UCSD-AML1 (cell line): ENCODE data around the gene CGN.

Experiments
- DNase-seq: peaks from one replicate; lab custom pipeline; 2025; ENCODE audit not compliant: unreplicated experiment; lab: John Stamatoyannopoulos, UW

CGN gene

GRCh38 chr1:151523326-151523725 lies 12.1 kb downstream of the CGN start:
- no peak for DNase-seq

DNA sequence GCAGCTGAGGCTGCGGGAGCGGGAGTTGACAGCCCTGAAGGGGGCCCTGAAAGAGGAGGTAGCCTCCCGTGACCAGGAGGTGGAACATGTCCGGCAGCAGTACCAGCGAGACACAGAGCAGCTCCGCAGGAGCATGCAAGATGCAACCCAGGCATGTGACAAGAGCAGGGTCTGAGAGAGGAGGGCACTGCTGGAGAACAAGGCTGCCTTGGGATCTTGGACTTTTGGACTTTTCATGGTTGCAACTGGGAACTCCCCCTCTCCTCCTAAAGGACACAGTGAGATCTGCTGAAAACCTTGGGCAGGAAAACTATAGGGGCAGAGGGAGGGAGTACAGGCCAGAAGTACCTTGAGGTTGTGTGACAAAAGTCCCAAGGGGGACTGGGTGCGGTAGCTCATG lies 13.5 kb downstream of the CGN start:
- DNase-seq = no peak

DNA sequence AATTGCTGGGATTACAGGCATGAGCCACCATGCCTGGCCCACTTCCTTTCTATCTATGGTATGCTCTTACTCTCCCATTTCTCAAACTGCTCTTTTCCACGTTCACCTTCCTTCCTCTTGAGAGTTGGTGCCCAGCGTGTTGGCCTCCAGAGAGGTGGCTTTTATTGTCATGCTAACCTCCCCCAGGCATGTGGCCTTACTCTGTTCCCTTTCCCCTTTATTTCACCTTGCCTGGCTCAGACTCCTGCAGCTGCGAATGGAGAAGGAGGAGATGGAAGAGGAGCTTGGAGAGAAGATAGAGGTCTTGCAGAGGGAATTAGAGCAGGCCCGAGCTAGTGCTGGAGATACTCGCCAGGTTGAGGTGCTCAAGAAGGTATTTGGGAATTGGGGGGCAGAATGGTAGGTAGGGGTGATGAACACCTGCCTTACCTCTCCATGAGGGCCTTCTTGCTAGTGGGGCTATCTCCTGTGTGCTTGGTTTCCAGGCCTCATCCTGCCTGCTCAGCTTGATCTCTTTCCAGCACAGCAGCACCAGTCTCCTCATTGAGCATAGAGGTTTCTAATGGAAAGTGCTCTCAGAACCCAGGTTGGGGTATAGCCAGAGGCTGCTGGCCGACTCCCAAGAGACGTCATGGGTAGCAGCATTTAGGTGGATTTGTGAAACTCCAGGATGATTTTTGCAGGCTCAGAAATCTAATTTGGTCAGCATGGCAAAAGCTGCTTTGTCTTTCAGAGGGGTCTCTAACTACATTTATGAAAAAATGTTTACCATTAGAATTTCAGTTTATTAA lies 15.7 kb downstream of the CGN start:
- no peak for DNase-seq

- DNase-seq = no peak
Observed at GRCh38 chr1:151529211-151529702, 18.1 kb downstream of the CGN start.

- no peak for DNase-seq
Observed at GRCh38 chr1:151529781-151530180, 18.6 kb downstream of the CGN start.

DNA sequence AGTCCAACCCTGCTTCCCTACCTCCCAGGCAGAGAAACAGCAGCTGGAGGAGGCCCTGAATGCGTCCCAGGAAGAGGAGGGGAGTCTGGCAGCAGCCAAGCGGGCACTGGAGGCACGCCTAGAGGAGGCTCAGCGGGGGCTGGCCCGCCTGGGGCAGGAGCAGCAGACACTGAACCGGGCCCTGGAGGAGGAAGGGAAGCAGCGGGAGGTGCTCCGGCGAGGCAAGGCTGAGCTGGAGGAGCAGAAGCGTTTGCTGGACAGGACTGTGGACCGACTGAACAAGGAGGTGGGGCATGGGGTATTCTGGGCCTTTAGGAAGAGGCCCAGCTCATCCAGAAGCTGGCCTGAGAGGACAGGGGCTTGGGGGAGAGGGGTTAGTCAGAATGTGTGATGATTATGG lies 19.3 kb downstream of the CGN start:
- DNase-seq = no peak

DNA sequence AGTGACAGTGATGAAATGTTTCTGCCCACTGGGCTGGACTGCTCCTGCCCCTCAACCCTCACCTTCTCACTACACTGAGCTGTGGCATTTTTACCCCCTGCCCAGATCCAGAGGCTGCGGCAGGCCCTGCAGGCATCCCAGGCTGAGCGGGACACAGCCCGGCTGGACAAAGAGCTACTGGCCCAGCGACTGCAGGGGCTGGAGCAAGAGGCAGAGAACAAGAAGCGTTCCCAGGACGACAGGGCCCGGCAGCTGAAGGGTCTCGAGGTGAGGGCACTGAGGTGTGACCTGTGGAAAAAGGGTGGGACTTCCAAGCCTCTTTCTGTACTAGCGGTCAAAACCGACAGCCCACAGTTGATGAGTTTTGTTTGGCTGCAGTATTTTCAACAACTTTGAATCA lies 22.7 kb downstream of the CGN start:
- no peak for DNase-seq

- peak; percentile 70 for DNase-seq
Observed at GRCh38 chr1:151534662-151535278, 23.6 kb downstream of the CGN start.

DNA sequence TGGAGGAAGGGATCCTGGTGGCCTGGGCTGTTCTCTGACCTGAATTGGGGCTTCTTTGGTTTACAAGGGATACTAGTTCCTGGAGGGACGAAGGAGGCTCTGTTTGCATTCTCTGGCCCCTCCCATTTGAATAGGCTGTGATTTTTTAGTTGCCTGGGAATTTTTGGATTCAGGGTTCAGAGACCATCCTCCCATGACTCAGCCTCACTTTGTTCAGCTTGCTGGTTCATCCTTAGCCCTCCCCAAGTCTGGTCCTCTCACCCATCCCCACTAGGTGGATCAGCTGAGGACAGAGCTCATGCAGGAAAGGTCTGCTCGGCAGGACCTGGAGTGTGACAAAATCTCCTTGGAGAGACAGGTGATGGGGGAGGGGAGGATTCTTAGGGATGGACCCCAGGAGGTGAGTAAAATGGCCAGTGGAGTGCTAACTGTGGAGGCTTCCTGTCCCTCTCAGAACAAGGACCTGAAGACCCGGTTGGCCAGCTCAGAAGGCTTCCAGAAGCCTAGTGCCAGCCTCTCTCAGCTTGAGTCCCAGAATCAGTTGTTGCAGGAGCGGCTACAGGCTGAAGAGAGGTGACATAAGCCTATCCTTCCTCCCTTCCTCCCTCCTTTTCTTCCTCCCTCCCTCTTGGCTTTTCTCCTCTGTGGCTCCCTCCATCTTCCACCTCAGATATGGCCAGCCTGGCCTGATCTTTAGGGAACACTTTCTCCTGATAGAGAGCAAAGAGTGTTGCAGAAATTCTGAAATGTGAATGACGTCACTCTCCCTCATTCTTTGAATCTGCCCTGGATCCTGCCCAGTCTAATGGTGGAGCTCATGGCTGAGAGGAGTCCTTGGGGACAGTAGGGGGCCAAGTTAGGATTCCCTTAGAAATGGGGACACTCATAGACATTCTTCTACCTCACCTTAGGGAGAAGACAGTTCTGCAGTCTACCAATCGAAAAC lies 24.4 kb downstream of the CGN start:
- no peak for DNase-seq

DNA sequence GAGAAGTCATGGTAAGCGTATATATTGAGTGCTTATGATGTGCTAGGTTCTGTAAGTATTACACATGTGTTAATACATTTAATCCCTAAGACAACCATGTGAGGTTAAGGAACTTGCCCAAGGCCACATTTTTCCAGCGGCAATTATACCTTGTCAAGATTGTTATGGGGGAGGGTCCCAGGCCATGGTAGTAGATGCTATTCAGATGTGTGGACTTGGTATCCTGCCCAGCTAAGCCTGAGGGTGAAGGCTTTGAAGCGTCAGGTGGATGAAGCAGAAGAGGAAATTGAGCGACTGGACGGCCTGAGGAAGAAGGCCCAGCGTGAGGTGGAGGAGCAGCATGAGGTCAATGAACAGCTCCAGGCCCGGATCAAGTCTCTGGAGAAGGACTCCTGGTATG lies 25.3 kb downstream of the CGN start:
- no peak for DNase-seq

DNA sequence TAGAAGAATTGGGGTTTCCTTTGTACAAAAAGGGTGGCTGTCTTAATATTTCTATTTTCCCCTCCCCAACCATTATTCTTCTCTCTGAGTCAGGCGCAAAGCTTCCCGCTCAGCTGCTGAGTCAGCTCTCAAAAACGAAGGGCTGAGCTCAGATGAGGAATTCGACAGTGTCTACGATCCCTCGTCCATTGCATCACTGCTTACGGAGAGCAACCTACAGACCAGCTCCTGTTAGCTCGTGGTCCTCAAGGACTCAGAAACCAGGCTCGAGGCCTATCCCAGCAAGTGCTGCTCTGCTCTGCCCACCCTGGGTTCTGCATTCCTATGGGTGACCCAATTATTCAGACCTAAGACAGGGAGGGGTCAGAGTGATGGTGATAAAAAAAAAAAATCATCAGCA lies 25.9 kb downstream of the CGN start:
- DNase-seq = no peak

GRCh38 chr1:151539321-151540020 lies 28.3 kb downstream of the CGN start:
- peak; percentile 37 for DNase-seq

DNA sequence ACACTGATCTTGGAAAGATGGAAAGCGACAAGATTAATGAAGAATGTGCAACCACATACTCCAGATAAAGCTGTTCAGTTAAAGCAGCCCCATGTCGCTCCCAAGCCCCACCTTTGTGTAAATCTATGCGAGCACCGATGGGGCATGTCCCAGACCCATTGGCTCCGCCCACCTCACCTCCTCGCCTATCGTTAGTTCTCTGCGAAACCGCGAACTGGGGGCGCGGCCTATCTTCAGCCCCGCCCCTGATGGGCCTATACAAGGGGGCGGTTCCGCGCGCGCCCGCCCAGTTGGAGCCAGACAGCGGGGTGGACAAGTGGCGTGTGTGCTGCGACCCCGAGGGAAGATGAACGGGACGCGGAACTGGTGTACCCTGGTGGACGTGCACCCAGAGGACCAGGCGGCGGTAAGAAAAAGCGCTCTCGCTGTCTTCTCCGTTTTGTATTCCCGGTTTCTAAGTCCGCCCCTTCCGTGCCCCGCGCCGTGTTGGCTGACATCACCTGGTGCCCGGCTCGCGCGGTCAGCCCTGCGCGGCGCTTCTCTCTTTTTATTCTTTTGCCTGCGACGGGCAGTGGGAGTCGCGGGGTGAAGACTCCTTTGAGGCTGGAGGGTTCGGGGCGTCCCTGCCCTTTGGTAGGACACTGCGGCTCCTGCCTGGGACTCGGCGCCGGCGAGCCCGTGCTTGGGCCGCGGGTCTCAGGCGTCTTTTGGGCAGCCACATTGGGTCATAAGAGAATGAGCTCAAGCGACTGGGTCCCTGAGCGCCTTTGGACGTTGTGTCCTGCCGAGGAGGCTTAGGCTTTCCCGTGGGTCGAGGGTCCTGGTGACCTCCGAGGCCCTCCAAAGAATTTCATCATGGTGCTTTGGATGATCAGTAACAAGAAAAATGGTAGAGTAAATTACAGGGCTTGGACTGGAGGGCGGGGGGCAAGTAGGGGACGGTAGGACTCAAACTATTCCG lies 29.1 kb downstream of the CGN start, which contains the start of gene TUFT1:
TSS of gene TUFT1 (plus strand) at position 289 of the 961 bp plus-strand sequence. CDS start at position 347, 58 bp downstream.
- DNase-seq = peak; percentile 87

DNA sequence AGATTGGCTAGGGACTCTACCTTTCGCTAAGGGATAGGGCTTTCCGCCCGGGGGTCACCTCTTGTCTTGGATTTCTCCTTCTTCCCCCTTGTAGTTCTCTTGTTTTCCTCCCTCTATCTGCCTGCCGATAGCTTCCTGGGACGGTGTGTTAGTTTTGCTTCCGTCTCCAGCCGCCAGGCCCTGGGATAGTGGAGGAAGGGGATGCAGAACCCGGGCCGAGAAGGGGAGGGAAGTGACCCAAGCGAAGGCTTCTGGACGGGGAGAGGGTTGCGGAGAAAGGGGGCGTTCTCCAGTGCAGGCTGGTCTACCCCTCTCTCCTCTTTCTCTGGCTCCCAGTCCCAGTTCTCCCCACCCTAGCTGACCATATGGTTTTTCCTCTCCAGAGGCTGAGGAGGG lies 29.8 kb downstream of the CGN start:
- DNase-seq = peak; percentile 32

- DNase-seq = no peak
Observed at GRCh38 chr1:151541752-151542151, 30.6 kb downstream of the CGN start.

GRCh38 chr1:151542710-151543129 lies 31.5 kb downstream of the CGN start:
- DNase-seq = no peak

GRCh38 chr1:151545542-151545941 lies 34.4 kb downstream of the CGN start:
- DNase-seq = no peak

DNA sequence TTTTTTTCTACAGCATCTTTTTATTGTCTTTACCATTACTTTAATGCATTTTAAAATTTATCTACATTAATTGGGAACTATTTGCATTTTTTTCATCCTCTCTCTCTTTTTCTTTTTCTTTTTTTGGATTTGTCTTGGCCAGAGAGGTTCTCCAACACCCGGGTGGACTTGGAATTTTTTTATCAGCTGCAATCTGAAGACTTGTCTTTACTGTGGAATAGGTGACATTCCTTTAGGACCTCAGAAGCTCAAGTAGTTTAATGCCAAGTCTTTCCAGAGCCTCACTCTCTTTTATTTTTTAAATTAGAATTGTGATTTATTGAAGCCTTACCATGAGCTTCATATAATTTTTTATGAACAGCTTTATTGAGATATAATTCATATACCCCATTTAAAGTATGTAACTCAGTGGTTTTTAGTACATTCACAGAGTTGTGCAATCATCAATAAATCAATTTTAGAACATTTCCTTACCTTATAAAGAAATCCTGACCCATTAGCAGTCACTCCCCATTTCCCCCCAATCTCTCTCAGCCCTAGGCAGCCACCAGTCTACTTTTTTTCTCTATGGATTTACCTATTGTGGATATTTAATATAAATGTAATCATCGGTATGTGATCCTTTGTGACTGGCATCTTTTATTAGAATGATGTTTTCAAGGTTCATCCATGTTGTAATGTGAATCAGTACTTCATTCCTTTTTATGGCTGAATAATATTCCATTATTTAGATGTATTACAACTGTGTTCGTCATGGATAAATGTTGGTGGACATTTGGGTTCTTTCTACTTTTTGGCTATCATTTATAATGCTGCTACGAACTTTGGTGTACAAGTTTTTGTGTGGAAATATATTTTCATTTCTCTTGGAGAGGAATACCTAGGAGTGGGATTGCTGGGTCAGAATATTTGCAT lies 35.1 kb downstream of the CGN start:
- DNase-seq = no peak
